ENCODE results near the gene CACNA1B.

DNA sequence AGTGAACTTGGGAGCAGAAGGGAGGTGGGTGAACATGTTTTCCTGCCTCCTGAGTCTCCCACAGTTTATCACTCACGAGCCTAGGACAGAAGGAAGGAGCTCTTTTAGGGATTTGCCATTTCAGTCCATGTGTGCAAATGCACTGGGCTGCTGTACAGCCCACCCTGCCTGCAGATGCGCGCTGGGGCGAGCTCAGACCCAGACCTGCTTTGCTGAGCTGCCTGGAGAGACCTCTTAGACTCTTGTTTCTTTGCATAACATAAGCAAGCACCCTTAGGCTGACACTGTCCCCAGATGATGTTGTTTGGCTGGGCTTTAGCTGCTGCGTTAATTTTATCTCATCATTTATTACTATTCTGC, 199.0 kb downstream of the CACNA1B start:
- TF ChIP-seq, protein P1, sequence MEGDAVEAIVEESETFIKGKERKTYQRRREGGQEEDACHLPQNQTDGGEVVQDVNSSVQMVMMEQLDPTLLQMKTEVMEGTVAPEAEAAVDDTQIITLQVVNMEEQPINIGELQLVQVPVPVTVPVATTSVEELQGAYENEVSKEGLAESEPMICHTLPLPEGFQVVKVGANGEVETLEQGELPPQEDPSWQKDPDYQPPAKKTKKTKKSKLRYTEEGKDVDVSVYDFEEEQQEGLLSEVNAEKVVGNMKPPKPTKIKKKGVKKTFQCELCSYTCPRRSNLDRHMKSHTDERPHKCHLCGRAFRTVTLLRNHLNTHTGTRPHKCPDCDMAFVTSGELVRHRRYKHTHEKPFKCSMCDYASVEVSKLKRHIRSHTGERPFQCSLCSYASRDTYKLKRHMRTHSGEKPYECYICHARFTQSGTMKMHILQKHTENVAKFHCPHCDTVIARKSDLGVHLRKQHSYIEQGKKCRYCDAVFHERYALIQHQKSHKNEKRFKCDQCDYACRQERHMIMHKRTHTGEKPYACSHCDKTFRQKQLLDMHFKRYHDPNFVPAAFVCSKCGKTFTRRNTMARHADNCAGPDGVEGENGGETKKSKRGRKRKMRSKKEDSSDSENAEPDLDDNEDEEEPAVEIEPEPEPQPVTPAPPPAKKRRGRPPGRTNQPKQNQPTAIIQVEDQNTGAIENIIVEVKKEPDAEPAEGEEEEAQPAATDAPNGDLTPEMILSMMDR (IDR thresholded peaks at IDR 0.05): no peak
- TF ChIP-seq POLR2AphosphoS5 (IDR thresholded peaks at IDR 0.05) (no peak), POLR2A (IDR thresholded peaks at IDR 0.05) (no peak), EP300 (IDR thresholded peaks at IDR 0.05) (no peak)
